Activated CD4-positive, alpha-beta T cell treated with anti-CD3 and anti-CD28 coated beads, Interleukin-2, amount 50 U/mL, for 4 hours (primary cell): ENCODE results near the gene SACS.
"Not testable (repeated sequence)": the region's sequence is repeated elsewhere in the genome, so short reads cannot be mapped to it uniquely, and the experiment has no call there.

Source experiments
- DNase-seq, 2 experiments: peaks; one replicate each; pipeline ENCODE4 v3.0.0-alpha.2; 2020

SACS gene

GRCh38 chr13:23357349-23357748, 76.2 kb downstream of the SACS start:
- DNase-seq: no peak

- no peak for DNase-seq
Observed at GRCh38 chr13:23356368-23356767, 77.1 kb downstream of the SACS start.

- DNase-seq: no peak
Observed at GRCh38 chr13:23354520-23354919, 79.0 kb downstream of the SACS start.

- DNase-seq: no peak
Observed at GRCh38 chr13:23352161-23352560, 81.3 kb downstream of the SACS start.

GRCh38 chr13:23350009-23350408, 83.5 kb downstream of the SACS start:
- no peak for DNase-seq

GRCh38 chr13:23349161-23349897, 84.2 kb downstream of the SACS start:
- no peak for DNase-seq

- no peak for DNase-seq
Observed at GRCh38 chr13:23348262-23349127, 85.0 kb downstream of the SACS start.

- no peak for DNase-seq
Observed at GRCh38 chr13:23347601-23348000, 85.9 kb downstream of the SACS start.

- no peak for DNase-seq
Observed at GRCh38 chr13:23344931-23345595, 88.4 kb downstream of the SACS start.

GRCh38 chr13:23339225-23339624, 94.3 kb downstream of the SACS start:
- no peak for DNase-seq

GRCh38 chr13:23330356-23330755, 103.1 kb downstream of the SACS start:
- no peak for DNase-seq

- DNase-seq: no peak
Observed at GRCh38 chr13:23325191-23325590, 108.3 kb downstream of the SACS start.

GRCh38 chr13:23323946-23324709, 109.4 kb downstream of the SACS start:
- DNase-seq: no peak

- DNase-seq: no peak
Observed at GRCh38 chr13:23322353-23323336, 110.9 kb downstream of the SACS start.

GRCh38 chr13:23321535-23322241, 111.8 kb downstream of the SACS start:
- no peak for DNase-seq

- no peak for DNase-seq
Observed at GRCh38 chr13:23320926-23321534, 112.5 kb downstream of the SACS start.

GRCh38 chr13:23319883-23320224, 113.6 kb downstream of the SACS start:
- DNase-seq: no peak

GRCh38 chr13:23314837-23315236, 118.7 kb downstream of the SACS start:
- not testable (repeated sequence) for DNase-seq

- no peak for DNase-seq
Observed at GRCh38 chr13:23292586-23292985, 140.9 kb downstream of the SACS start.

GRCh38 chr13:23289917-23290357, 143.6 kb downstream of the SACS start:
- DNase-seq: no peak
